ENCODE results near the gene DAPP1.

DNA sequence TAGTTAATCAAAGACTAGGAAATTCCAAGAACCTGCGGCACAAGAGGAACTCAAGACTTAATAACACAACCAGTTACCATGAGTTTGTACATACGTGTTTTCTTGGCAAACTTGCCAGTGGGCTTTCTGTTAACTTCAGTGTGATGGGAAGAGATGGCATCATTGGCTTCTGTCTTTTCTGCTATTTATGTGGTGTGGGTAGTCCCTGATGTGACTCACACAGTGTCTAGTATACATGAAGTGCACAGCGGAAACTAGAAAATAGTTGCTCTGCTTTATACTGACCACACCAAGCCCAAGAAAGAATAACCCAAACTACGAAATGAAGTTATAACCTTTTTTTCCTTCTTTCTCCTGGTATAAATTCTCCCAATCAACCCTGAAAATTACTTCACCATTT lies 24.5 kb downstream of the DAPP1 start:
- TF ChIP-seq, protein P1, sequence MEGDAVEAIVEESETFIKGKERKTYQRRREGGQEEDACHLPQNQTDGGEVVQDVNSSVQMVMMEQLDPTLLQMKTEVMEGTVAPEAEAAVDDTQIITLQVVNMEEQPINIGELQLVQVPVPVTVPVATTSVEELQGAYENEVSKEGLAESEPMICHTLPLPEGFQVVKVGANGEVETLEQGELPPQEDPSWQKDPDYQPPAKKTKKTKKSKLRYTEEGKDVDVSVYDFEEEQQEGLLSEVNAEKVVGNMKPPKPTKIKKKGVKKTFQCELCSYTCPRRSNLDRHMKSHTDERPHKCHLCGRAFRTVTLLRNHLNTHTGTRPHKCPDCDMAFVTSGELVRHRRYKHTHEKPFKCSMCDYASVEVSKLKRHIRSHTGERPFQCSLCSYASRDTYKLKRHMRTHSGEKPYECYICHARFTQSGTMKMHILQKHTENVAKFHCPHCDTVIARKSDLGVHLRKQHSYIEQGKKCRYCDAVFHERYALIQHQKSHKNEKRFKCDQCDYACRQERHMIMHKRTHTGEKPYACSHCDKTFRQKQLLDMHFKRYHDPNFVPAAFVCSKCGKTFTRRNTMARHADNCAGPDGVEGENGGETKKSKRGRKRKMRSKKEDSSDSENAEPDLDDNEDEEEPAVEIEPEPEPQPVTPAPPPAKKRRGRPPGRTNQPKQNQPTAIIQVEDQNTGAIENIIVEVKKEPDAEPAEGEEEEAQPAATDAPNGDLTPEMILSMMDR (IDR thresholded peaks at IDR 0.05) = no peak
- TF ChIP-seq EZH2 (IDR thresholded peaks at IDR 0.05) (no peak), EZH2phosphoT487 (IDR thresholded peaks at IDR 0.05) (no peak)

Data from neural progenitor cell (in vitro differentiated cells).